ENCODE data around the gene ELOB.

ELOB gene

DNA sequence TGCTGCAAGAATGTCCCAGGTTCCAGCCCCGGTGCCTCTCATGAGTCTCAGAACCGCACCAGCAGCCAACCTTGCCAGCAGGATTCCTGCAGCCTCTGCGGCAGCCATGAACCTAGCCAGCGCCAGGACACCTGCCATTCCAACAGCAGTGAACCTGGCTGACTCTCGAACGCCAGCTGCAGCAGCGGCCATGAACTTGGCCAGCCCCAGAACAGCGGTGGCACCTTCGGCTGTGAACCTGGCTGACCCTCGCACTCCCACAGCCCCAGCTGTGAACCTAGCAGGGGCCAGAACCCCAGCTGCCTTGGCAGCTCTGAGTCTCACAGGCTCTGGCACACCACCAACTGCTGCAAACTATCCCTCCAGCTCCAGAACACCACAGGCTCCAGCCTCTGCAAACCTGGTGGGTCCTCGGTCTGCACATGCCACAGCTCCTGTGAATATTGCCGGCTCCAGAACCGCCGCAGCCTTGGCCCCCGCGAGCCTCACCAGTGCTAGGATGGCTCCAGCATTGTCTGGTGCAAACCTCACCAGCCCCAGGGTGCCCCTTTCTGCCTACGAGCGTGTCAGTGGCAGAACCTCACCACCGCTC is 9.8 kb downstream of the ELOB start:
- no peak for DNase-seq

GRCh38 chr16:2766430-2767139 is 10.5 kb downstream of the ELOB start:
- no peak for DNase-seq

DNA sequence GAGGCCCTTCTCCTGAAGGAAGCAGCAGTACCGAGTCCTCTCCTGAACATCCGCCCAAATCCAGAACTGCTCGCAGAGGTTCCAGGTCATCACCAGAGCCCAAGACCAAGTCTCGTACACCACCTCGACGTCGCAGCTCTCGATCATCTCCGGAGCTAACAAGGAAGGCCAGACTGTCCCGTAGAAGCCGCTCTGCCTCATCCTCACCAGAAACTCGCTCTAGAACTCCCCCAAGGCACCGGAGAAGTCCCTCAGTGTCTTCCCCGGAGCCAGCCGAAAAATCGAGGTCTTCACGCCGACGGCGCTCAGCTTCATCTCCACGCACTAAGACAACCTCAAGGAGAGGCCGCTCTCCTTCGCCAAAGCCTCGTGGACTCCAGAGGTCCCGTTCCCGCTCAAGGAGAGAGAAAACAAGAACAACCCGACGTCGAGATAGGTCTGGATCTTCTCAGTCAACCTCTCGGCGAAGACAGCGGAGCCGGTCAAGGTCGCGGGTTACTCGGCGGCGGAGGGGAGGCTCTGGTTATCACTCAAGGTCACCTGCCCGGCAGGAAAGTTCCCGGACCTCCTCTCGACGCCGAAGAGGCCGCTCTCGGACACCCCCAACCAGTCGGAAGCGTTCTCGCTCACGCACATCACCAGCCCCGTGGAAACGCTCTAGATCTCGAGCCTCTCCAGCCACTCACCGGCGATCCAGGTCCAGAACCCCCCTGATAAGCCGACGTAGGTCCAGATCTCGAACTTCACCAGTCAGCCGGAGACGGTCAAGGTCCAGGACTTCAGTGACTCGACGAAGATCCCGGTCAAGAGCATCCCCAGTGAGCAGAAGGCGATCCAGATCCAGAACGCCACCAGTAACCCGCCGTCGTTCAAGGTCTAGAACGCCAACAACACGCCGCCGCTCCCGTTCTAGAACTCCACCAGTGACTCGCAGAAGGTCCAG is 11.3 kb downstream of the ELOB start:
- no peak for DNase-seq

DNA sequence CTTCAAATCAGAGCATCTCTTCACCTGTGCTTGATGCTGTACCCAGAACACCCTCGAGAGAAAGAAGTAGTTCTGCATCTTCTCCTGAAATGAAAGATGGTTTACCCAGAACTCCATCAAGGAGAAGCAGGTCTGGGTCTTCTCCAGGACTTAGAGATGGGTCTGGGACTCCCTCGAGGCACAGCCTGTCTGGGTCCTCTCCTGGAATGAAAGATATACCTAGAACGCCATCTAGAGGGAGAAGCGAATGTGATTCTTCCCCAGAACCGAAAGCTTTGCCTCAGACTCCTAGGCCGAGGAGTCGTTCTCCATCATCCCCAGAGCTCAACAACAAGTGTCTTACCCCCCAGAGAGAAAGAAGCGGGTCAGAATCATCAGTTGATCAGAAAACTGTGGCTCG is 12.4 kb downstream of the ELOB start:
- no peak for DNase-seq

DNA sequence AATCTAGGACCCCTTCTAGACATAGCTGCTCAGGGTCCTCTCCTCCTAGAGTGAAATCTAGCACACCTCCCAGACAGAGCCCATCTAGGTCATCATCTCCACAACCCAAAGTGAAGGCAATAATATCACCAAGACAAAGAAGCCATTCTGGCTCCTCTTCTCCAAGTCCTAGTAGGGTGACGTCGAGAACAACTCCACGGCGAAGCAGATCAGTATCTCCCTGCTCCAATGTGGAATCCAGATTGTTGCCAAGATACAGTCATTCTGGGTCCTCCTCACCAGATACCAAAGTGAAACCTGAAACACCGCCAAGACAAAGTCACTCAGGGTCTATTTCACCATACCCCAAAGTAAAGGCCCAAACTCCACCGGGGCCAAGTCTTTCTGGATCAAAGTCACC is 13.9 kb downstream of the ELOB start:
- no peak for DNase-seq

GRCh38 chr16:2762711-2763110 is 14.4 kb downstream of the ELOB start:
- no peak for DNase-seq

DNA sequence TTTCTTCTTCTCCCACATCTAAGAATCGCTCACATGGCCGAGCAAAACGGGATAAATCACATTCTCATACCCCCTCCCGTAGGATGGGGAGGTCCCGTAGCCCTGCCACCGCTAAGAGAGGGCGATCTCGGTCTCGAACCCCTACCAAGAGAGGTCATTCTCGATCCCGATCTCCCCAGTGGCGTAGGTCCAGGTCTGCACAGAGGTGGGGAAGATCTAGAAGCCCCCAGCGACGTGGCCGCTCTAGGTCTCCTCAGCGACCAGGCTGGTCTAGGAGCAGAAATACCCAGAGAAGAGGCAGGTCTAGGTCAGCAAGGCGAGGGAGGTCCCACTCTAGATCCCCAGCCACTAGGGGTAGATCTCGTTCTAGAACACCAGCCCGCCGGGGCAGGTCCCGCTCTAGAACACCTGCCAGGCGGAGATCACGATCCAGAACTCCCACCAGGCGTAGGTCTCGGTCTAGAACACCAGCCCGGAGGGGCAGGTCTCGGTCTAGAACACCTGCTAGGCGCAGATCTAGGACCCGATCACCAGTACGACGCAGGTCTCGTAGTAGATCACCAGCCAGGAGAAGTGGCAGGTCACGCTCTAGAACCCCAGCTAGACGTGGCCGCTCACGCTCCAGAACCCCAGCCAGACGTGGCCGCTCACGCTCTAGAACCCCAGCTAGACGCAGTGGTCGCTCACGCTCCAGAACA is 15.0 kb downstream of the ELOB start:
- DNase-seq, result no peak

DNA sequence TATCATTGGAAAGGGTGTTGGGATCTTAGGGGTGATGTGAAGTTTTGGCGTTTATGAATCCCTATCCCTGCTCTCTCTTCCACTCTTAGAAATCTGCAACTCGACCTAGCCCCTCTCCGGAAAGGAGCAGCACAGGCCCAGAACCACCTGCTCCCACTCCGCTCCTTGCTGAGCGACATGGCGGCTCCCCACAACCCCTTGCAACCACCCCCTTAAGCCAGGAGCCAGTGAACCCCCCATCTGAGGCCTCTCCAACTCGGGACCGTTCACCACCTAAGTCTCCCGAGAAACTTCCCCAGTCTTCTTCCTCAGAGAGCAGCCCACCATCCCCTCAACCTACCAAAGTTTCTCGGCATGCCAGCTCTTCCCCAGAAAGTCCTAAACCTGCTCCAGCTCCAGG is 15.6 kb downstream of the ELOB start:
- no peak for DNase-seq

DNA sequence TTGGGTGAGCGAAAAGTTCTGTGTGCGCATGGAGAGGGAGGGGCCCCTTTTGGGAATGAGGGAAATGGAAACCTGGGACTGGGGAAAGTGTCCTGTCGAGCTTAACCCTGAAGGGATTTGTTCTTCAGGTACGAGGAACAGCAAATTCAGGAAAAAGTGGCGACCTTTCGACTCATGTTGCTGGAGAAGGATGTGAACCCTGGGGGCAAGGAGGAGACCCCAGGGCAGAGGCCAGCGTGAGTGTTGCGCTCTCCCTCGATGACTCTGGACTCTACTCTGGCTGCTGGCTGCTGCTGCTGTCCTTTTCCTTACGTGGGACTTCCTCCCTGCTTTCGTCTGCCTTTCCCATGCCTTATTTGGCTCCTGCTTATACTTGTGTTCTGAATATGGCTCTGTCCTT is 19.7 kb downstream of the ELOB start:
- no peak for DNase-seq

- DNase-seq, result no peak
These were observed 20.6 kb downstream of the ELOB start for GRCh38 chr16:2756288-2757015.

GRCh38 chr16:2755158-2755557 is 21.9 kb downstream of the ELOB start:
- DNase-seq, result no peak

DNA sequence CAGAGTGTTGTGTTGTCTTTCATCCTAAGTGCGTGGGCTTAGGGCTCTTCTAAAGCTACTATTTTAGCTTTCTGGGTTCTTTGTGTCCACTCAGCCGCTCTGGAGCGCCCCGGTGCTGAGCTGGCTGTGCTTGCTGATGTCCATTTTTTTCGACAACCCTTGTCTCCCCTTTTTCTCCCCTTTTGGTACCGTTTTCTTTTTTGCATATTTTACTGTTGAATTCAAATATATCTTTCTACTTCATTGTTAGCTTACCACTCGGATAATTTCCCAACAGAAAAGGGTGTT is 23.4 kb downstream of the ELOB start:
- DNase-seq, result no peak

- DNase-seq, result peak; percentile 78
These were observed 24.0 kb downstream of the ELOB start for GRCh38 chr16:2752850-2753732.

DNA sequence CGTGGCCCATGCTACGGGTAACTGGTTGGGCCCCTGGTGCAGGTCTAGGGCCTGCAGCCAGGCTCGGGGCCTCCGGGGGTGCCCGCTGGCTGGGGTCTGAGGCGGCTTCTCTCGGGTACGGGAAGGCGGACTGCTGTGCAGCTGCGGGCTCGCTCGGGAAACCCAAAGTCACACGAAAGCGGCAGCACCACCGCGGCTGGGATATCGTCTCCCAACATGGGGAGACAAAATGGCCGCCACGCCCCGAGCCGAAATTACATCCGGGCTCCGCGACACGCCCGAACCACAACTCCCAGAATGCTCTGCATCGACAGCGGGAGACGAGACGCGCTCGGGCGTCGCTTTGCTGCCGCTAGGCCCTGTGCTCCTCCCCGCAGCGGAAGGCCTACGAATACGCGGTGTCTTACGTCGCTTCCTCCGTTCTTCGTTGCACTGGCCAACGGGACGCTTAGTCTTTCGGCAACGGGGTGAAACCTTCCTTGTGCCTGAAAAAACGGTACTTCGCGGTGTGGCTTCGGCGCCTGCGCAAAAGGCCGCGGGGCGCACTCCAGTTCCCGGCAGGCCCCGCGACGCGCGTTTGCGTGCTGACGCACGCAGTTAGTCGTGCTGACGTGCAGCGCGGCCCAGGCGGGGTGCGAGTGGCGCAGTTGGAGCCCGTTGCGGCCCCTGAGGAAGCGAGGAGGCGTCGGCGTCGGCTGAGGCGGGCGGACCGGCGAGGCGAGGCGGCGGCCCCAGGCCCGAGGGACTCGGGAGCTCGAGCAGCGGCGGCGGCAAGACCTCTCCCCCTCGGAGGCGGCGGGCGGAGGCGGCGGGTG is 24.8 kb downstream of the ELOB start, which contains the start of gene SRRM2:
Gene SRRM2 (plus strand): TSS at position 604 of the 815 bp plus-strand sequence. CDS start 3,727 bp downstream, outside the sequence.
- peak; percentile 96 for DNase-seq

- no peak for DNase-seq
These were observed 25.5 kb downstream of the ELOB start for GRCh38 chr16:2751577-2752034.

DNA sequence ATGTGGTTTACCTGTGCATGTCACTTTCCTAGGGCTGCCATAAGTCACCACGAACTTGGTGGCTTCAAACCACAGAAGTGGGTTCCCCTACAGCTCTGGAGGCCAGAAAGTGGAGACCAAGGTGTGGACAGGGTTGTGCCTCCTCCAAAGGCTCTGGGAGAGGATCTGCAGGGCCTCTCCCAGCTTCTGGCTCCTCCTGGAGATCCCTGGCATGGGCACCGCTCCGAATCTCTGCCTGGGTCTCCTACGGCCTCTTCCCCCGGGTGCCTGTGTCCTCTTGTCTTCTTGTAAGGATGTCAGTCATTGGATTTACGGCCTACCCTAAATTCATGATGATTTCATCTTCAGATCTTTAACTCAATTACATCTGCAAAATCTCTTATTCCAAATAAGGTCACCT is 27.1 kb downstream of the ELOB start:
- DNase-seq, result no peak

DNA sequence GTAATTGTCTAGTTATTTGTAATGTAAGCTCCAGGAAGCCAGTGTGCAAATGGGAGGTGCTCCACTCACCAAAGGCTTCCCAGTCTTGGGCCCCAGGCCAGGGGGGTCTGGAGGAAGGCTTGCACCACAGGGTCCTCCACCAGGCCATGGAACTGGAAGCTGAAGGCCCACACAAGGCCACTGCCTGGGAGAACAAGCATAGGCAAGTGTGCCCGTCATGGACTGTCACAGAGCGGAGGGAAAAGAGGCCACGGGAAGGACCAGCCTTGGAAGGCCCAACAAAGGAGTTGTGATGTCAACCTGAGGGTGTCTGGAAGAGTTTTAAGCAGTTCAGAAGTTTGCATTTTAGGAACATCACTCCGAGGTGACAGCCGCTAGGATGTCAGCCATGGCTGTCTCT is 27.6 kb downstream of the ELOB start:
- no peak for DNase-seq

DNA sequence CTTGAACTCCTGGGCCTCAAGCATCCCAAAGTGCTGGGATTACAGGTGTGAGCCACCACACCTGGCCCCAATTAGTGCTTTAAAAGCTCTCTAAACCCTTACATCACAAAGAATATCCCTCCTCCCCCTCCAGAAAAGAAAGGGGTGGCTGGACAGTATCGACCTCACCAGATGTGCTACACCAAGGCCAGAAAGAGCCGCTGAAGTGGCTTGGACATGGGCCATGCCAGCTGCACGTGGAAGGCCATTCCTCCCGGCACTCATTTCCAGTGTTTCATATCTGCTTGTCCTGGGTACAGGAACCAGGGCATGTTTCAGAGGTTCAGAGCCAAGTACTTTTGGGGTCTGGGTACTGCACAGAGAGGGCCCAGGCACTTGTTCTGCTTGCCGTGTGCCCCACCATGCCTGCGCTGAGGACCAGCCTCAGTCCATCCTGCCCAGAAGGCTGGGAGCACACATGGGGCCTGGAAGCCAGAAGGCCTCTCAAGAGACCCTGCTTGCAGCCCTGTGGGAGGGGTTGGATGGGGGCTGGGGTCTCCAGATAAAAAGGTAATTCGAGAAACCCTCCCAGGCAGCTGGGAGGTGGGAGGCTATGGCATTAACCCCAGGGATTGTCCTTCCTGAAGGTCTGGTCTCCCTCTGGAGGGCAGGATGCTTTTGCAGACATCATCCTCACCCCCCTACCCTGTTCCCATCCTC is 28.2 kb downstream of the ELOB start:
- DNase-seq, result no peak

DNA sequence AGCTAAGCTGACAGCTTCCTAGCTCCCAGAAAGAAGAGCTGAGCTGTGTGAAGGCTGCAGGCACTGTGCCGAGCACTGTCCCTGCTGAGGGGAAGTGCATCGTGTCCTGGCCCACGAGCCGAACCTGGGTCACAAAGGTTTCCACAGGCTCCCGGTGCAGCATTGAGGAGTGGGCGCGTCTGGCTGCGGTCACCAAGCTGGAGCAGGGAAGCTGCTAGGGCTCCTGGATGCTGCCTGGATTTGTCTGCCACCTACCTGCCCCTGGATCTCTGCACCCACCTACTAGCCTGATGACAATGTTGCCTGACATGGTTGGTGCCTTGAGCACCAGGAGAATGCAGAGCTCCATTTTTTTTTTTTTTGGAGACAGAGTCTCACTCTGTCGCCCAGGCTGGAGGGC is 31.1 kb downstream of the ELOB start:
- DNase-seq, result no peak

Data from stimulated activated CD8-positive, alpha-beta memory T cell treated with anti-CD3 and anti-CD28 coated beads, Interleukin-4, amount 100 ng/mL, for 48 hours (primary cell).